Endothelial cell of umbilical vein (primary cell): Measurements from ENCODE around the gene CIC. TPM values are rescaled to one million over a fixed set of nuclear protein-coding genes. Genes with fewer than 3 reads are reported as not detected.
A peak's percentile ranks its signal among the peaks of the same experiment; 100 is the strongest.

Source experiments
- BruUV-seq: library from RNA; stranded (reverse); fragments of 400-500 nt; replicated peaks from 2 replicates; lab custom pipeline; 2021; lab: Mats Ljungman, UMichigan
- CTCF ChIA-PET: fragments of 300-600, 350-600 bp; sonication (Branson Sonifier 250); formaldehyde crosslinking; loops from one replicate; lab custom pipeline; 2021; ENCODE audit warnings: antibody characterized with exemption, inconsistent platforms; lab: Charles Lee
- POLR2A ChIA-PET: fragments of 300-600, 350-600 bp; sonication (Branson Sonifier 250); formaldehyde crosslinking; loops from one replicate; lab custom pipeline; 2021; ENCODE audit warnings: antibody characterized with exemption, inconsistent platforms; lab: Charles Lee
- DNase-seq: peaks from one replicate; pipeline ENCODE4 v3.0.0-alpha.2; 2011; ENCODE audit warnings: low read depth, low spot score
- FAIRE-seq: peaks from 2 replicates; lab custom pipeline; 2011; peaks lifted over from hg19 to GRCh38; lab: Jason Lieb, UNC
- H2AFZ ChIP-seq: 2 replicates; pipeline ENCODE4 v1.6.0; 2012; ENCODE audit warnings: low read depth, low read length, control low read depth, inconsistent platforms
- H3K27ac ChIP-seq: 2 replicates; pipeline ENCODE4 v1.5.1; 2011; ENCODE audit warnings: low read depth, mild to moderate bottlenecking, control low read depth, low read length, moderate library complexity; ENCODE audit not compliant: insufficient read depth
- H3K27me3 ChIP-seq, 2 experiments: 2 replicates each; pipeline versions ENCODE4 v1.6.0 to v1.6.1; 2011; ENCODE audit warnings: low read length in 2 of 2, mixed read lengths in 1 of 2; ENCODE audit not compliant: control insufficient read depth in 2 of 2, insufficient read depth in 2 of 2
- H3K36me3 ChIP-seq, 2 experiments: 2 replicates in 1 of 2; 3 replicates in 1 of 2; pipeline ENCODE4 v1.5.1; 2011; ENCODE audit warnings: low read length in 2 of 2, mild to moderate bottlenecking in 1 of 2, moderate library complexity in 1 of 2; ENCODE audit not compliant: control insufficient read depth in 2 of 2, insufficient read depth in 2 of 2; ENCODE audit errors: extremely low read depth in 1 of 2
- H3K4me1 ChIP-seq: 3 replicates; pipeline ENCODE4 v1.5.1; 2011; ENCODE audit warnings: mild to moderate bottlenecking, low read length; ENCODE audit not compliant: control insufficient read depth, insufficient read depth; ENCODE audit errors: extremely low read depth
- H3K4me2 ChIP-seq: 2 replicates; pipeline ENCODE4 v1.6.1; 2011; ENCODE audit warnings: low read length, control low read depth, mixed read lengths; ENCODE audit not compliant: insufficient read depth
- H3K4me3 ChIP-seq, 3 experiments: fragments of 200-600 bp in 1 of 3; sonication (generic), shearing (Covaris generic) in 1 of 3; replicated peaks in 1 of 3; 2 replicates each; pipeline ENCODE4 v1.5.1; 2011 to 2016; ENCODE audit warnings: control low read depth in 3 of 3, low read length in 3 of 3, mild to moderate bottlenecking in 2 of 3, inconsistent platforms in 1 of 3, low read depth in 1 of 3, moderate library complexity in 1 of 3; ENCODE audit not compliant: insufficient read depth in 1 of 3
- H3K79me2 ChIP-seq: 2 replicates; pipeline ENCODE4 v1.6.0; 2012; ENCODE audit warnings: low read length, inconsistent platforms; ENCODE audit not compliant: control insufficient read depth, insufficient read depth
- H3K9ac ChIP-seq: replicated peaks from 2 replicates; pipeline ENCODE3; 2011; ENCODE audit warnings: low read length, control low read depth; ENCODE audit not compliant: insufficient read depth; ENCODE audit errors: extremely low read depth
- H3K9me1 ChIP-seq: replicated peaks from 3 replicates; pipeline ENCODE4 v1.6.0; 2011; ENCODE audit warnings: mild to moderate bottlenecking, low read length; ENCODE audit not compliant: control insufficient read depth, insufficient read depth; ENCODE audit errors: extremely low read depth
- H3K9me3 ChIP-seq: replicated peaks from 2 replicates; pipeline ENCODE4 v1.5.1; 2012; ENCODE audit warnings: low read length, inconsistent platforms; ENCODE audit not compliant: control insufficient read depth, insufficient read depth
- H4K20me1 ChIP-seq: replicated peaks from 2 replicates; pipeline ENCODE3; 2011; ENCODE audit warnings: mild to moderate bottlenecking, low read length; ENCODE audit not compliant: control insufficient read depth, insufficient read depth; ENCODE audit errors: extremely low read depth
- CTCF ChIP-seq, 2 donors: IDR thresholded peaks; 1 replicate in 1 of 2; 2 replicates in 1 of 2; pipeline ENCODE4 v1.5.1; 2011; ENCODE audit warnings: low read length in 2 of 2, mild to moderate bottlenecking in 2 of 2, moderate library complexity in 2 of 2, control low read depth in 1 of 2, inconsistent platforms in 1 of 2, low read depth in 1 of 2; ENCODE audit not compliant: insufficient read depth in 1 of 2; ENCODE audit errors: extremely low read depth in 1 of 2
- EZH2 ChIP-seq: IDR thresholded peaks from 2 replicates; pipeline ENCODE4 v1.6.1; 2012; ENCODE audit warnings: borderline replicate concordance, low read depth, mild to moderate bottlenecking, moderate library complexity, low read length, inconsistent platforms; ENCODE audit not compliant: severe bottlenecking
- FOS ChIP-seq: IDR thresholded peaks from 2 replicates; pipeline ENCODE4 v1.6.1; 2011; ENCODE audit warnings: mild to moderate bottlenecking, low read length, moderate library complexity, borderline replicate concordance; ENCODE audit not compliant: insufficient read depth
- GATA2 ChIP-seq: IDR thresholded peaks from 2 replicates; pipeline ENCODE4 v1.7.0; 2011; ENCODE audit warnings: low read depth, mild to moderate bottlenecking, moderate library complexity, mixed read lengths, low read length; ENCODE audit not compliant: insufficient read length, insufficient read depth
- JUN ChIP-seq: IDR thresholded peaks from 2 replicates; pipeline ENCODE4 v1.6.1; 2011; ENCODE audit warnings: borderline replicate concordance, low read depth; ENCODE audit not compliant: insufficient read length, insufficient read depth
- MAX ChIP-seq: IDR thresholded peaks from 2 replicates; pipeline ENCODE4 v1.6.1; 2011; ENCODE audit not compliant: insufficient read depth, insufficient read length
- MYC ChIP-seq: IDR thresholded peaks from one replicate; pipeline ENCODE4 v1.6.1; 2011; ENCODE audit warnings: mild to moderate bottlenecking, low read depth, low read length
- POLR2A ChIP-seq: IDR thresholded peaks from 2 replicates; pipeline ENCODE4 v1.6.1; 2012; ENCODE audit warnings: low read depth, mild to moderate bottlenecking, control low read depth, low read length
- POLR2AphosphoS5 ChIP-seq: IDR thresholded peaks from 2 replicates; pipeline ENCODE4 v1.6.1; 2012; ENCODE audit warnings: low read depth, mild to moderate bottlenecking, control low read depth, low read length, moderate library complexity; ENCODE audit not compliant: insufficient read depth
- dilution Hi-C: fragments of 300-500 bp; cut with MboI; formaldehyde crosslinking; loops from one replicate; pipeline ENCODE4 v1.15.0; 2019; ENCODE audit warnings: low sequenced_read_pairs; ENCODE audit not compliant: extremely low pct_ligation_motif_present
- intact Hi-C: fragments of 100-400 bp; cut with micrococcal nuclease; formaldehyde crosslinking; loops from one replicate; pipeline ENCODE4 v1.10.0; 2022
- polyA plus RNA-seq, 4 experiments: library from polyadenylated mRNA; depleted of rRNA in 3 of 4; stranded (reverse) in 3 of 4; unstranded in 1 of 4; fragments of >200 nt; gene quantifications; 2 replicates each; pipeline versions ENCODE4 v1.2.1 to v1.2.3, GENCODE V29; 2011 to 2012; ENCODE audit warnings: missing spikeins in 1 of 4
- total RNA-seq: library from RNA; stranded (reverse); gene quantifications from 2 replicates; pipeline ENCODE4 v1.2.3, GENCODE V29; 2021

The CIC gene
- total and polyA plus RNA-seq, 2 donors (not counting 3 experiments of a cell fraction or from before 2014, with no cell fraction given): 18.4 to 86.0 TPM

- ChIA-PET CTCF (interaction anchor here (0.7 to 6.7 kb wide), 12 partner anchors 9 to 81 kb away, joined by 3 to 60 read pairs (median 4); partner anchors contain the start of gene TMEM145), POLR2A (no interaction called here)
- Histone ChIP-seq H3K4me3 (no peak overlapping the region), H3K9ac (no peak overlapping the region), H3K36me3 (peaks cover 4 to 47% of the 10 kb centered on the region in 2 experiments), H3K9me3 (no peaks in the 10 kb centered on the region), H3K4me2 (no peak overlapping the region), H3K79me2 (no peaks in the 10 kb centered on the region), H4K20me1 (no peaks in the 10 kb centered on the region), H3K27me3 (no peaks in the 10 kb centered on the region), H3K4me1 (no peaks in the 10 kb centered on the region), H3K9me1 (no peaks in the 10 kb centered on the region), H3K27ac (no peak overlapping the region), H2AFZ (no peak overlapping the region)
- TF ChIP-seq MYC (no peak), CTCF (IDR thresholded peaks at IDR 0.05; ENCODE audit: extremely low read depth in 1 of 2, insufficient read depth in 1 of 2, low read depth in 1 of 2, low read length in 2 of 2) (peak; percentile 92 to 97)
- intact Hi-C loops (loop anchor here (1.0 kb wide), 2 partner anchors 50 to 163 kb away; no protein-coding TSS in a partner anchor), dilution Hi-C loops (no loop called here)
- FAIRE-seq (peak; percentile 90), DNase-seq (peak; percentile 72)
- no TSS peak for BruUV-seq
Observed at GRCh38 chr19:42295831-42296525, 26.9 kb downstream of the CIC start.

GRCh38 chr19:42297039-42297438 is 28.0 kb downstream of the CIC start:
- Histone ChIP-seq H3K27ac (no peak overlapping the region), H3K4me2 (no peak overlapping the region), H3K4me1 (peaks cover 6% of the 10 kb centered on the region), H3K27me3 (no peaks in the 10 kb centered on the region), H3K36me3 (peaks cover 2 to 37% of the 10 kb centered on the region in 2 experiments), H3K9me3 (no peaks in the 10 kb centered on the region), H2AFZ (no peak overlapping the region), H3K79me2 (no peaks in the 10 kb centered on the region), H3K4me3 (no peak overlapping the region), H3K9ac (no peak overlapping the region), H3K9me1 (no peaks in the 10 kb centered on the region), H4K20me1 (no peaks in the 10 kb centered on the region)
- intact Hi-C loops (no loop called here), dilution Hi-C loops (no loop called here)
- no peak for DNase-seq
- TF ChIP-seq GATA2: no peak
- TF ChIP-seq JUN: no peak
- no peak for TF ChIP-seq MYC
- no peak for TF ChIP-seq POLR2AphosphoS5
- no peak for TF ChIP-seq FOS
- no peak for TF ChIP-seq EZH2
- TF ChIP-seq MAX: no peak
- no peak for TF ChIP-seq POLR2A
- no peak for TF ChIP-seq CTCF (IDR thresholded peaks at IDR 0.05; ENCODE audit: extremely low read depth in 1 of 2, insufficient read depth in 1 of 2, low read depth in 1 of 2, low read length in 2 of 2)
- no peak for FAIRE-seq
- ChIA-PET CTCF (interaction anchor here (0.8 to 6.7 kb wide), 11 partner anchors 10 to 80 kb away, joined by 3 to 60 read pairs (median 4); partner anchors contain the start of gene TMEM145), POLR2A (interaction anchor here (0.5 kb wide), 1 partner anchor 89 kb away, joined by 5 read pairs; no protein-coding TSS in a partner anchor)
- no TSS peak for BruUV-seq
